ENCODE results near the gene CRYBB3.

DNA sequence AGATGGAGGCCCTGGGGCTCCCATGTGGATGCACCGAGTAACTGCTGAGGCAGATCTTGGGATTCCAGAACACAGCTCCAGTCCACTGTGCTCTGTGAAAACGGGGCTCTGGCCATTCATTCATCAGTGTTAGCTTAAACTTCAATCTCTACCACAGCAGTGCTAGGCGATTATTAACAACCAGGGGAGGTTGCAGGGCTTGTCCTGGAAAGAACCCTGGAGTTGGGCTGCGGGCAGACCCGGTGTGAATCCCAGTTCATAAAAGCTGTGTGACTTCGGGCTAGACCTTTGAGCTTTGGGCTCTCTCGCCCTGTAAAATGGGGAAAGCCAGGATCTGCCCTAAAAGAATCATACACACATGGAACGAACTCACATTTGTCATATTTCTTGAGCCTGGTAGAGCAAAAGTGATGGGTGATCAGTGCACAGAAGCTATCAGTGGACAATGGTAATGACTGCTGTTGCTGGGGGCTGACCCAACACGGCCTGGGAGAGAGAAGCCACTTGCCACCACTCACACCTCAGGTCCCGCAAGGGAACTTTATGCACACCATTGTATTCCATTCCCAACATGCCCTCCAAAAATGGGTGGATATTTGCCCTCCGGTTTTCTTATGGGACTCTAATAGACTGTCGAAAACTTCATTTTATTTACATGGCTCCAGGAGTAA lies 15.6 kb upstream of the CRYBB3 start:
- no peak for TF ChIP-seq FOXP1 (CRISPR knock-in tag; IDR thresholded peaks at IDR 0.05; ENCODE audit: borderline replicate concordance)
- TF ChIP-seq, protein P1, sequence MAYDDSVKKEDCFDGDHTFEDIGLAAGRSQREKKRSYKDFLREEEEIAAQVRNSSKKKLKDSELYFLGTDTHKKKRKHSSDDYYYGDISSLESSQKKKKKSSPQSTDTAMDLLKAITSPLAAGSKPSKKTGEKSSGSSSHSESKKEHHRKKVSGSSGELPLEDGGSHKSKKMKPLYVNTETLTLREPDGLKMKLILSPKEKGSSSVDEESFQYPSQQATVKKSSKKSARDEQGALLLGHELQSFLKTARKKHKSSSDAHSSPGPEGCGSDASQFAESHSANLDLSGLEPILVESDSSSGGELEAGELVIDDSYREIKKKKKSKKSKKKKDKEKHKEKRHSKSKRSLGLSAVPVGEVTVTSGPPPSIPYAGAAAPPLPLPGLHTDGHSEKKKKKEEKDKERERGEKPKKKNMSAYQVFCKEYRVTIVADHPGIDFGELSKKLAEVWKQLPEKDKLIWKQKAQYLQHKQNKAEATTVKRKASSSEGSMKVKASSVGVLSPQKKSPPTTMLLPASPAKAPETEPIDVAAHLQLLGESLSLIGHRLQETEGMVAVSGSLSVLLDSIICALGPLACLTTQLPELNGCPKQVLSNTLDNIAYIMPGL (CRISPR knock-in tag; IDR thresholded peaks at IDR 0.05) = no peak
- TF ChIP-seq MYBL2 (CRISPR knock-in tag; IDR thresholded peaks at IDR 0.05) = no peak
- TF ChIP-seq, protein P2, sequence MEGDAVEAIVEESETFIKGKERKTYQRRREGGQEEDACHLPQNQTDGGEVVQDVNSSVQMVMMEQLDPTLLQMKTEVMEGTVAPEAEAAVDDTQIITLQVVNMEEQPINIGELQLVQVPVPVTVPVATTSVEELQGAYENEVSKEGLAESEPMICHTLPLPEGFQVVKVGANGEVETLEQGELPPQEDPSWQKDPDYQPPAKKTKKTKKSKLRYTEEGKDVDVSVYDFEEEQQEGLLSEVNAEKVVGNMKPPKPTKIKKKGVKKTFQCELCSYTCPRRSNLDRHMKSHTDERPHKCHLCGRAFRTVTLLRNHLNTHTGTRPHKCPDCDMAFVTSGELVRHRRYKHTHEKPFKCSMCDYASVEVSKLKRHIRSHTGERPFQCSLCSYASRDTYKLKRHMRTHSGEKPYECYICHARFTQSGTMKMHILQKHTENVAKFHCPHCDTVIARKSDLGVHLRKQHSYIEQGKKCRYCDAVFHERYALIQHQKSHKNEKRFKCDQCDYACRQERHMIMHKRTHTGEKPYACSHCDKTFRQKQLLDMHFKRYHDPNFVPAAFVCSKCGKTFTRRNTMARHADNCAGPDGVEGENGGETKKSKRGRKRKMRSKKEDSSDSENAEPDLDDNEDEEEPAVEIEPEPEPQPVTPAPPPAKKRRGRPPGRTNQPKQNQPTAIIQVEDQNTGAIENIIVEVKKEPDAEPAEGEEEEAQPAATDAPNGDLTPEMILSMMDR (IDR thresholded peaks at IDR 0.05) = no peak
- TF ChIP-seq, protein P3, sequence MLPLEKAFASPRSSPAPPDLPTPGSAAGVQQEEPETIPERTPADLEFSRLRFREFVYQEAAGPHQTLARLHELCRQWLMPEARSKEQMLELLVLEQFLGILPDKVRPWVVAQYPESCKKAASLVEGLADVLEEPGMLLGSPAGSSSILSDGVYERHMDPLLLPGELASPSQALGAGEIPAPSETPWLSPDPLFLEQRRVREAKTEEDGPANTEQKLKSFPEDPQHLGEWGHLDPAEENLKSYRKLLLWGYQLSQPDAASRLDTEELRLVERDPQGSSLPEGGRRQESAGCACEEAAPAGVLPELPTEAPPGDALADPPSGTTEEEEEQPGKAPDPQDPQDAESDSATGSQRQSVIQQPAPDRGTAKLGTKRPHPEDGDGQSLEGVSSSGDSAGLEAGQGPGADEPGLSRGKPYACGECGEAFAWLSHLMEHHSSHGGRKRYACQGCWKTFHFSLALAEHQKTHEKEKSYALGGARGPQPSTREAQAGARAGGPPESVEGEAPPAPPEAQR (CRISPR knock-in tag; IDR thresholded peaks at IDR 0.05) = no peak
- TF ChIP-seq FOXK1 (CRISPR knock-in tag; IDR thresholded peaks at IDR 0.05) = no peak

All from WTC11 (cell line).